HG03135 (cell line): Measurements from ENCODE around the gene SLC22A7.

Experiments
- ATAC-seq: cut with Tn5 transposase; IDR thresholded peaks from one replicate; pipeline ENCODE4 v1.9.1; 2021; ENCODE audit warnings: mild to moderate bottlenecking, moderate library complexity; ENCODE audit not compliant: unreplicated experiment

The SLC22A7 gene, protein sequence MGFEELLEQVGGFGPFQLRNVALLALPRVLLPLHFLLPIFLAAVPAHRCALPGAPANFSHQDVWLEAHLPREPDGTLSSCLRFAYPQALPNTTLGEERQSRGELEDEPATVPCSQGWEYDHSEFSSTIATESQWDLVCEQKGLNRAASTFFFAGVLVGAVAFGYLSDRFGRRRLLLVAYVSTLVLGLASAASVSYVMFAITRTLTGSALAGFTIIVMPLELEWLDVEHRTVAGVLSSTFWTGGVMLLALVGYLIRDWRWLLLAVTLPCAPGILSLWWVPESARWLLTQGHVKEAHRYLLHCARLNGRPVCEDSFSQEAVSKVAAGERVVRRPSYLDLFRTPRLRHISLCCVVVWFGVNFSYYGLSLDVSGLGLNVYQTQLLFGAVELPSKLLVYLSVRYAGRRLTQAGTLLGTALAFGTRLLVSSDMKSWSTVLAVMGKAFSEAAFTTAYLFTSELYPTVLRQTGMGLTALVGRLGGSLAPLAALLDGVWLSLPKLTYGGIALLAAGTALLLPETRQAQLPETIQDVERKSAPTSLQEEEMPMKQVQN

DNA sequence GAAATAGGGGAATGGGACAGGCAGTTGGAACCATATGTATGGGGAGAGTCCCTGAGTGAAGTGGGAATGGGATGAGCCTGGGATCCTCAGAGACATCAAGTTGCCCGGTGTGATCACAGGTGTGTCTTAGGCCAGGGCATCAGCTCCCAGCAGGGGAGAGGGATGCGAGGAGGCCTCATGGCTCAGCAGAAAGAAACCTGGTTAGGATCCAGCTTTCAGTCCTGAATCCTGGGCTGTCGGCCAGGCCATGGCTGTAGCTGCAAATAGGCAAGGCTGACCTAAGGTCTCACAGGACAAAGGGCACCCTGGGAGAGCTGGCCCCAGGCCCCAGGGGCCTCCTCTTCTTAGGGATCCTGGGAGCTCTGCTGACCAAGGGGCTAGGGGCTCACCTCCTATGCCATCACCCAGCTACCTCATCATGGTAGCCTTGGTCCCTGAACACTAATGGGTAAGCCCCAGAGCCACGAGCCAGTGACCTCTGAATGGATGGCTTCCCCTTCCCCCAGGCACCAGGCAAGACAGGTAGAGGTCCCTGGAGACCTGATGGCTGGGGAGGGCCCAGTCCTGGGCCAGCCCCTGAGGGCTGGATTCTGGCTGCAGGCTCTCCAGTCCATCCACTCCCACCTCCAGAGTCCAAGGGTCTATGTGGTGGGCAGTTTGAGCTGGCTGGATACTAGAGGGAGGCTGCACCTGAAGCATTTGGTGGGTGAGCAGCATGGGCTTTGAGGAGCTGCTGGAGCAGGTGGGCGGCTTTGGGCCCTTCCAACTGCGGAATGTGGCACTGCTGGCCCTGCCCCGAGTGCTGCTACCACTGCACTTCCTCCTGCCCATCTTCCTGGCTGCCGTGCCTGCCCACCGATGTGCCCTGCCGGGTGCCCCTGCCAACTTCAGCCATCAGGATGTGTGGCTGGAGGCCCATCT lies at the start of gene SLC22A7:
TSS of gene SLC22A7 (plus strand) at position 617 of the 921 bp plus-strand sequence. CDS start at position 716, 99 bp downstream.
- no peak for ATAC-seq

DNA sequence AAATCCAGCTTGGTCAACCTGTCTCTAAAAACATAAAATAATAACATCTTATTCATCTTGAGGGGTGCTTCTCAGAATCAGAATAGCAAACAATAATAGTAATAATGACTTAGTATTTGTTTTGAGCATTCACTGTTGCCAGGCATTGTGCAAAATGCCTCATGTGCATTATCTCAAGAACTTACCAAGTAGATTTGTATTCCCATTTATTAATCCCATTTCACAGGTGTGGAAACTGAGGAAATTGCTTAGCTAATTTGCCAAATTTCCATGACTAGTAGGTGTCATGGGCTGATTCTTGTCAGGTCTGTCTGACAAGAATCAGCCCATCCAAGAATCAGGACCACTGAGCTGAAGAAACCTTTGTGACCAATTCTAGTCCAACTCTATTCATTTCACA lies 49.3 kb upstream of the SLC22A7 start:
- ATAC-seq = no peak

DNA sequence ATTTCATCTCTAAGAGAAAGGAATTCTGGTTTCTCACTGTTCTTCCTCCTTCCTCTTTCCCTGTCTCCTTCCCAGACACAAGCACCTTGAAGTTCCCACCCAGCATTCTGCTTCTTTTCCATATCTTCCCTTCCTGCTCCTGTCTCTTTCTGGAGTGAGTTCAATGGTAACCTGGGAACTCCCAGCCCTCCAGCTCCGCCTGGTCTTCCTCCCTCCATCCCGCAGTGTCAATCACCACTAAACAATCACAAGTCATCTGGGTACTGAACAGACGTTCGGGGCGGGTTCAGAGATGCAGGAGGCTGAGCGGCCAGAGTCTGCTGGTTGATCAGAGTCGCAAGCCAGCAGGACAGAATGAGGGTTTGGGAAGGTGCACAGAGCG lies 47.1 kb upstream of the SLC22A7 start:
- ATAC-seq = no peak

DNA sequence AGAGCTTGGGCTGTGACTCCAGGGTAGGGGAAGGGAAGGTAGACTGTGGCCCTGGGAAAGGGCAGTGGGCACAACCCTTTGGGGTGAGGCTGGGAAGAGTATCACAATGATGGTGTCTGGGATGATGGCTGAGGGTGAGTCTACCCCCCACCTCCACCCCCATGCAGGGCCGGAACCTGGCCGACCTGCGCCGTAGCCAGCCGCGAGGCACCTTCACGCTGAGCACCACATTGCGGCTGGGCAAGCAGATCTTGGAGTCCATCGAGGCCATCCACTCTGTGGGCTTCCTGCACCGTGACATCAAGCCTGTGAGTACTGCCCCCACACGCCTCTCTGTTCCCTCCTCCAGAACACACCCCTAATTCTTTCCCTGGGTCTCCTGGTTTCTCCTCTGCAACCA lies 44.7 kb upstream of the SLC22A7 start:
- ATAC-seq = no peak

DNA sequence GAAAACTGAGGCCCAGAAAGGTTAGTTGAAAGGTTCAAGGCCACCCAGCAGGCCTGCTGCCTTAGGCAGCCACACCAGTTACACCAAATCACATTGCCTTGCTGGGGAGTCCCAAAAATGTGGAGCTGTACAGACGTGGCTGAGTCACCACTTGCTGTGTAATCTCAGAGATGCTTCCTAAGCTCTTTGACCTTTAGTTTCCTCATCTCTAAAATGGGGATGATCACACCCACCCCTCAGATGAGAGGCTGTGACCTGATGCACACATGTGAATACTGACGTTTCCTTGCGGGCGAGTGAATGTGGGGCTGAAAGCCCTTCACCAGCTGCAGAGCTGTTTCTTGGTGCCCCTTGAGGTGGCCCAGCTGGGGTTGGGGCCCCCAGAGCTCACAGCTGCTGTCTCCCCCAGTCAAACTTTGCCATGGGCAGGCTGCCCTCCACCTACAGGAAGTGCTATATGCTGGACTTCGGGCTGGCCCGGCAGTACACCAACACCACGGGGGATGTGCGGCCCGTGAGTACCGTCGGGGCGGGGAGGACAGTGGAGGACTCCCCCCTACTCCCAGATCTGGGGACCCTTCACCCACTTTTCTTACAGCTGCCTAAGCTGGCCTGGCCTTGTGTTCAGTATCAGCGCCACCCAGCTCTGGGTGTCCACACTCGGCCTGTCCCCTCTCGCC lies 43.8 kb upstream of the SLC22A7 start:
- ATAC-seq = no peak

DNA sequence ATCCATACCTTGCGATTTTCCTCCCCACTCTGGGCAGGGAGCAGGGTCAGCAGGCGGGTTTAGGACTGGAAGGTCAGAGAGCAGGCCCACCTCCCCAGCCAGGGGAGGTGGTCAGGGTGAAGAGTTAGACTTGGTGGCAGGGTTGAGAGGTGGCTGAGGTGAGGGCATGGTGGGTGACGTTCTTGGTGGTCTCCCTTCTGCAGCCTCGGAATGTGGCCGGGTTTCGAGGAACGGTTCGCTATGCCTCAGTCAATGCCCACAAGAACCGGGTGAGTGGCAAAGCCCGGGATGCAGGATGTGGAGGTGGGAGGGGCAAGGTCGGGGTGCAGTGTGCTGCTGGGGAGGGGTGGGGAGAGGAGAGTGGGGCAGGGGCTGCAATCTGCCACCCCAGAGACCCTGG lies 43.2 kb upstream of the SLC22A7 start:
- no peak for ATAC-seq

DNA sequence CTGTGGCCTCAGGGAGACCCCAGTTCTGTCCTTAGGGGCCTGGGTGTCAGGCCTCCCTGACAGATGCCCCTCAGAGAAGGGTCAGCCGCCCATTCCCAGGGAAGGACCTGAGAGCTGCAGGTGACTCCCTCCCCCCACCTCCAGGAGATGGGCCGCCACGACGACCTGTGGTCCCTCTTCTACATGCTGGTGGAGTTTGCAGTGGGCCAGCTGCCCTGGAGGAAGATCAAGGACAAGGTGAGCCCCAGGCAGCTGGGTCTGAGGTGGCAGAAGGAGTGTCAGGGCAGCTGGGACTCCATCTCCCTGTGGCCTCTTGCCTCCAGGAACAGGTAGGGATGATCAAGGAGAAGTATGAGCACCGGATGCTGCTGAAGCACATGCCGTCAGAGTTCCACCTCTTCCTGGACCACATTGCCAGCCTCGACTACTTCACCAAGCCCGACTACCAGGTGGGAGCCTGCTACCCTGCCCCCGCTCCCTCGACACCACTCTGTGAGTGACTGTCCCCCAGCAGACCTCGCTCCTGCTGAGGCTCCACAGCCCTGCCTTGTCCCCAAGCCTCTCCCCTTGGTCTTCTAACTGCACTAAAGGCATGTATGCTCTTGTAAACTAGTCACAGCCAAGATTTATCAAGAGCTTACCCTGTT lies 42.5 kb upstream of the SLC22A7 start:
- ATAC-seq = no peak

DNA sequence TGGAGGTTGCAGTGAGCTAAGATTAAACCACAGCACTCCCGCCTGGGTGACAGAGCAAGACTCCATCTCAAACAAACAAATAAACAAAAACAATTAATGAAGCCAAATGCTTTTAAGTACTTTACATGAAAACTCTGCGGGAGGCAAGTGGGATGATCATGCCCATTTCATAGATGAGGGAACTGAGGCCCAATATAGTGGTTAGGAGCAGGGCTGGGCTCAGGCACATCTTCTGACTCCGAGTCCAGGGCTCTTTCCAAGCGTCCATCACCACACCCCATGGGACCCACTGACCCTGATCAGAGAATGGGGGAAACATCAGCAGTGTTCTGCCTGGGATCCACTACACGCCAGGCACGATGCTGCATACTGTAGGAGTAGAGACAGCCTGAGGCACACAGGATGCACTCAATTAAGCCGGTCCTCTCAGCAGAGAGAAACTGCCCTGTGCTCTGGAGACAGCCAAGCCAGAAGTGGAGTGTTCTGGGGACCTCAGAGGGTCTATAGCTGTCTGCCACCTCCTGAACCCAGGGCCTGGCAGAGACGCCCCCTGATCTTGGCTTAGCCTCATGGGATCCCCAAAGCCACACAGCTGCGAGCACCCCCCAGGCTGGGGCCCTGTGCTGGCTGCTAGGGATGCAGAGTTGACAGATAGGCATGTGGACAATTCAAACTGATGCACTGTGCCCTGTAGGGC lies 41.2 kb upstream of the SLC22A7 start:
- no peak for ATAC-seq

DNA sequence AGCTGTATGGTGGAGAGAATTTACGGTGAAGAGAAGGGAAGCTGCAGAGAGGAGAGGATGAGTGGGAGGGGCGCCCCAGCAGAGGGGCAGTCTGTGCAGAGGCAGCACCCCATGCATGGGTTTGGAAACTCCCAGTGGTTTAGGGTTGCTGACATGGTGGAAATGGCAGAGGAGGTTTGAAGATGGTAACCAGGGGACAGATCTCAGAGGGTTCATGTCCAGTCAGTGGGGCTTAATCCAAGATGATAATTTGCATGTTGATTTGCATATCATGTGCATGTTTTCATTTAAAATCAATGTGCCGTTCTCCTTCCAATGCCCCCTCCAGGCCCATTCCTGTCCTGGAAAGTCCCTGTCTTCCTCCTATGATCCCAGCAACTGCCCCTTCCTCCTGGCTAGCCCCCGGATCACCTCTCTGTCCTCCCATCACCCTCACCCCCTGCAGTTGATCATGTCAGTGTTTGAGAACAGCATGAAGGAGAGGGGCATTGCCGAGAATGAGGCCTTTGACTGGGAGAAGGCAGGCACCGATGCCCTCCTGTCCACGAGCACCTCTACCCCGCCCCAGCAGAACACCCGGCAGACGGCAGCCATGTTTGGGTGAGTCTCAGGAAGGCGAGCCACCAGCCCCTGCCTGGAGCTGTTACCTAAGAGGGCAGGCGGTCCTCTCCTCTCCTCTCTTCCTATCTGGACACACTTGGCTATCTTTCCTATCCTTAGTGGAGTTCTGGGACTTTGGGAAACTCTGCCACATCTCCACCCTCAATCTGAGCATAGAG lies 40.5 kb upstream of the SLC22A7 start:
- ATAC-seq = no peak

DNA sequence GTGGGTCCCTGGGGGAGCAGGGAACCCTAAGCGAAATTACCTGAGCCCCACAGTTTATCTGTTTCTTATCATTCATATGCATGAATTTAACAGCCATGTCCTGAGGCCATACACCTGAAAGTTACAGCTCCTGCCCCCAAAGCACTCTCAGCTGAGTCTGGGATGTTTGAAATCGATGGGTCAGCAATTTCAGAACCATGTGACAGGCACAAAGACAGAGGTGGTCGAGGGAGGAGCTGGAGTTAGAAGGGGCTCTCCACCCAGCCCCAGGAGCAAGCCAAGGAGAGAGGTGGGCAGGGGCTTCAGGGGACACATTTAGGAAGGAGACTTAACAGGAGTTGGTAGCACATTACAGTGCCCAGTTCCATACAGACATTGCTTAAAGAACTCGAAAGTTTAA lies 39.9 kb upstream of the SLC22A7 start:
- no peak for ATAC-seq

DNA sequence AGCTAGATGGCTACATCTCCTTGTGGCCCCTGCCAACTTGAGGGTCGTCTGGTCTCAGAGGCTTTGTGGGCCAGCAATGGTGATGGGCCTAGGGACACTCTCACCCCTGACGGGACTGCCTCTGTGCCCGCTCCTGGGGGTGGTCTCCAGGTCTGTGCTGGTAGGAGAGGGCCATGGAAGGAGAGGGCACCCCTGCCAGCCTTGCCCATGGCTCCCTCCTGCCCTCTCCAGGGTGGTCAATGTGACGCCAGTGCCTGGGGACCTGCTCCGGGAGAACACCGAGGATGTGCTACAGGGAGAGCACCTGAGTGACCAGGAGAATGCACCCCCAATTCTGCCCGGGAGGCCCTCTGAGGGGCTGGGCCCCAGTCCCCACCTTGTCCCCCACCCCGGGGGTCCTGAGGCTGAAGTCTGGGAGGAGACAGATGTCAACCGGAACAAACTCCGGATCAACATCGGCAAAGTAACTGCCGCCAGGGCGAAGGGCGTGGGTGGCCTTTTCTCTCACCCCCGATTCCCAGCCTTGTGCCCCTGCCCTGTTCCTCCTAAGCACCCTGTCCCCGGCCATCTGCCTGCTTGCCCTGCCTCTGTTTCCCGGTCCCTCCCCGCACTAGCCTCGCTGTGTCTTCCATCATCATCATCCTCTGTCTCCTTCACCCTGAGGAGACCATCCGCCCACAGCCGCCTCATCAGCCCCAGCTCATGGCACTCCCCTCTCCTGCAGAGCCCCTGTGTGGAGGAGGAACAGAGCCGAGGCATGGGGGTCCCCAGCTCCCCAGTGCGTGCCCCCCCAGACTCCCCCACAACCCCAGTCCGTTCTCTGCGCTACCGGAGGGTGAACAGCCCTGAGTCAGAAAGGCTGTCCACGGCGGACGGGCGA lies 39.0 kb upstream of the SLC22A7 start:
- ATAC-seq = no peak

DNA sequence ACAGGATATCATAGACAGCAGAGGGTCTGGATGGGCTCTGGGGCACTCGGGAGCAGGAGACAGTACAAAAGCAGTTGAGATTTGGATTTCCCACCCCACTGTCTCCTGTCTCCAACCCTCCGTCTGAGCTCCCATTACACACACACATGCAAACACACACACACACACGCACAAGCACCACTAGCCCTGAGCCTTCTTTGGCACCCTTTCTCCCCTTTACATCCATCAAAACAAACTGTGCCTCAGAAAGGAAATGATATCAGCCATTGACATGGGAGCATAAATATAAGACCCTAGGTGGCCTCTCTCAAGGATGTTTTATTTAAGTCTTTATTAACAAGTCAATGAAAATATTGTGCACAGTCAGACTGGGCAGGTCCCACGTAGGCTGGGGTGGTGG lies 37.3 kb upstream of the SLC22A7 start:
- no peak for ATAC-seq

DNA sequence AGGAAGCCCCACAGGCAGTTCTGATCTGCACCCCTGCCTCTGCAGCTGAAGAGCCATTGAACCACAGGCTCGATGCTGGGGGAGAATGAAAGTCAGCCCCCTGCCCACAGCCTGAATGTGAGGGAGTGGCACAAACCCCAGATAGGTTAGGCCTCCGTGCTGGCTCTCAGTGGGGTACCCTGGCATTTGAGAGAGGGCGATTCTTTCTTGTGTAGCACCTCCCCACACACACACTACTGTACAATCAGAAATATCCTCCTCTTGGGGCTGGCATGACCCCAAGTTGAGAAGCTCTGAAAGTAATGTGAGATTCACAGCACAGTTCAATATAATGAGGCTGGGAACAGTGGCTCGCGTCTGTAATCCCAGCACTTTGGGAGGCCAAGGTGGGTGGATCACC lies 36.9 kb upstream of the SLC22A7 start:
- ATAC-seq = no peak

DNA sequence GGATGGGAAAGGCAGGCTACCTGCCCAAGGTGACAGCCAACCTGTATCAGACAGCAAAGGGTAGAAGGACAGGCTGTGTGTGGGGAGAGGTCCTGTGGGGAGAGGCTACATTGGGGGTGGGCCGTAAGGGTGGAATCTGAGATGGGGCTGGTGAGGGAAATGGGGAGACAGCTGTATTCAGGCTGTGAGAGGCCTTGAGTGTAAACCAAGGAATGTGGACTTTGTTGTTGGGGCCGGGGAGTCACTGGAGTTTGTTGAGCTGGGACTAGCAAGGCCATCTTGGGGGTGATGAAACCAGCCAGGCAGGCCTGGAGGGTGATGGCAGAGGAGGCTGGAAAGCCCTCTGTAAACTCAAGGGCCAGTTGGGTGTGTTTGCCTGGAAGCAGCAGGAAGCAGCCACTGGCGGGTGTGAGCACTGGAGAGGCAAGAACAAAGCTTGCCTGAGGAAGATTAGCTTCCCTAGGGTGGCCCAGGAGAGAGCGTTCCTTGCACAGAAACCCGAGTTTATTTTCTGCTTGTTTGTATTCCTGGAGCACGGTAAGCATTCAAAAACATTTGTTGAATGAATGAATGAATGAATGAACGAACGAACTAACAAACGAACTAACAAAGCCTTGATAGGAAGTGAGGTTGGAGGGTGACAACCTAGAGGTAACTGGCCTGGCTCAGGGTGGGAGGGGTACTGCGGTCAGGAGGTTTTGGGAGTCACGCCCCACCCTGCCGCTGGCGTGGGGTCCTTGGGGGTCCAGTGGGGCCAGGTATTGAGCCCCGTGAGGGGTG lies 35.9 kb upstream of the SLC22A7 start:
- no peak for ATAC-seq

DNA sequence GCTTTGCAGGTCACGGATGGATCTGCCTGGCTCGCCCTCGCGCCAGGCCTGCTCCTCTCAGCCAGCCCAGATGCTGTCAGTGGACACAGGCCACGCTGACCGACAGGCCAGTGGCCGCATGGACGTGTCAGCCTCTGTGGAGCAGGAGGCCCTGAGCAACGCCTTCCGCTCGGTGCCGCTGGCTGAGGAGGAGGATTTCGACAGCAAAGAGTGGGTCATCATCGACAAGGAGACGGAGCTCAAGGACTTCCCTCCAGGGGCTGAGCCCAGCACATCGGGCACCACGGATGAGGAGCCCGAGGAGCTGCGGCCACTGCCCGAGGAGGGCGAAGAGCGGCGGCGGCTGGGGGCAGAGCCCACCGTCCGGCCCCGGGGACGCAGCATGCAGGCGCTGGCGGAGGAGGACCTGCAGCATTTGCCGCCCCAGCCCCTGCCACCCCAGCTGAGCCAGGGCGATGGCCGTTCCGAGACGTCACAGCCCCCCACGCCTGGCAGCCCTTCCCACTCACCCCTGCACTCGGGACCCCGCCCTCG lies 35.2 kb upstream of the SLC22A7 start:
- ATAC-seq = no peak

DNA sequence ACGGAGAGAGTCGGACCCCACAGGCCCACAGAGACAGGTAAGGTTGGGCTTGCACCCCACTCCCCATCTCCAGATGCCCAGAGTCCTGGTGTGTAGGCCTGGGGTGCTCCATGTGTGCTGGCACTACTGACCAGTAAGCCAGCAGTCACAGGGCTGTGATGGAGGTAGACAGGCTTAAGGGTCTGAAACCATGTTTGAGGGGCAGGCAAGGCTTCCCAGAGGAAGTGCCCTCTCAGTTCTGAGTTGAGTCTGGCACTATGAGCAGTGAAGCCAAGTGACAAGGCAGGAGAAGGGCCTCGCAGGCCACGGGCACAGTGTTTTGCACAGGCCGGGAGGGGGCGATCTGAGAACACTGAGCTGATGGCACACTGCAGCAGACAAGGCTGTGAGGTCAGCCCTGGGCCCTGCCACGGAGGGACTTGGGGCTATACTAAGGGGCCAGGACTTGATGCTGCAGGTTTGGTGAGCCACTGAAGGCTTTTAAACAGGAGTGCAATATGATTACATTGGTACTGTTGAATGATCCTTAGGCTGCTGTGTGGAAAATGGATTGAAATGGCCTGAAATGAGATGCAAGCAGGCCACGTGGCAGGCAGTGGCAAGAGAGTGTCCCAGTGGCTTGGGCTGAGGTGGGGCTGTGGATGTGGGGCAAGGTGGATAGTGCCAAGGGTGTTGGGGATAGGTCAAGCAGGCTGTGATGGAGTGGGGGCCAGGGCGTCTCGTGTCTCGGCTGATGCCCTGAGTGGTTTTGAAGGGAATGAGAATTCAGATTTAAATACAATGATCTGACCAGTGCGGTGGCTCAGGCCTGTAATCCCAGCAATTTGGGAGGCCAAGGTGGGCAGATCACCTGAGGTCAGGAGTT lies 34.5 kb upstream of the SLC22A7 start:
- peak; percentile 75 for ATAC-seq
